ENCODE data around the gene DOK6. TPM values are rescaled to one million over a fixed set of nuclear protein-coding genes. Genes with fewer than 3 reads are reported as not detected.

Gene DOK6
- total and polyA plus RNA-seq, 8 donors = 0.15 to 1.3 (median 0.33) TPM

- H3K27ac ChIP-seq = no peak overlapping the region
- H3K36me3 ChIP-seq = no peaks in the 10 kb centered on the region
- intact Hi-C loops (cut with DNase I) = no loop called here
- H3K4me1 ChIP-seq = no peaks in the 10 kb centered on the region
- no peak for TF ChIP-seq CTCF (IDR thresholded peaks at IDR 0.05)
- WGBS, 2 donors = 63 to 80% methylated on average over 1 of the region's 1 CpG
- no peaks in the 10 kb centered on the region for H3K9me3 ChIP-seq
- no peak for ATAC-seq
- H3K27me3 ChIP-seq = peaks cover 0 to 6% (median 0%) of the 10 kb centered on the region in 4 donors
- DNase-seq = no peak
- no peak for FAIRE-seq
- H3K4me3 ChIP-seq = no peak overlapping the region
Measured at GRCh38 chr18:69408522-69408921, 7.8 kb downstream of the DOK6 start.

- Histone ChIP-seq H3K36me3 (no peaks in the 10 kb centered on the region), H3K27me3 (no peaks in the 10 kb centered on the region), H3K9me3 (no peaks in the 10 kb centered on the region), H3K27ac (no peak overlapping the region), H3K4me1 (no peaks in the 10 kb centered on the region), H3K4me3 (no peak overlapping the region)
- ATAC-seq (no peak), FAIRE-seq (no peak), DNase-seq (no peak)
- intact Hi-C loops (cut with DNase I) = no loop called here
- TF ChIP-seq CTCF (IDR thresholded peaks at IDR 0.05) = no peak
Measured at GRCh38 chr18:69411199-69411598, 10.5 kb downstream of the DOK6 start.

DNA sequence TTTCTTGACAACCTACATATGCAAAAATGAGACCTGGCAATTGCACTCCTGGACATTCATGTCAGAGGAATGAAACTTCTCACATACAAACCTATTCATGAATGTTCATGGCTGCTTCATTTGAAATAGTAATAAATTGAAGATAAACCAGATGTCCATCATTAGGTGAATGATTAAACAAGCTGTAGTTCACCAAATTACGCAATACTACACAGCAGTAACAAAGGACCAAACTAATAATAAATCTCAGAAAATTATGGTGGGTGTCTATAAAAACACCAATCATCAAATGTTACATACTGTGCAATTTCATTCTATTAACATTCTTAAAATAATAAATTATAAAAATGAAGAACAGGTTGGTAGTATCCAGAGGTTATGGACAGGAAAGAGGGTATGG lies 13.5 kb downstream of the DOK6 start:
- FAIRE-seq = no peak
- ATAC-seq = no peak
- no peak for DNase-seq
- intact Hi-C loops (cut with DNase I) = no loop called here
- 62% methylated on average over 1 of the region's 1 CpG for WGBS, 2 donors
- TF ChIP-seq CTCF (IDR thresholded peaks at IDR 0.05) = no peak
- no peaks in the 10 kb centered on the region for H3K4me1 ChIP-seq
- no peaks in the 10 kb centered on the region for H3K27me3 ChIP-seq
- no peak overlapping the region for H3K4me3 ChIP-seq
- H3K9me3 ChIP-seq = no peaks in the 10 kb centered on the region
- no peaks in the 10 kb centered on the region for H3K36me3 ChIP-seq
- H3K27ac ChIP-seq = no peak overlapping the region

- no peaks in the 10 kb centered on the region for H3K27me3 ChIP-seq
- no peak for TF ChIP-seq CTCF (IDR thresholded peaks at IDR 0.05)
- H3K9me3 ChIP-seq = no peaks in the 10 kb centered on the region
- H3K27ac ChIP-seq = no peak overlapping the region
- DNase-seq = no peak
- ATAC-seq = no peak
- intact Hi-C loops (cut with DNase I) = no loop called here
- no peak overlapping the region for H3K4me3 ChIP-seq
- H3K4me1 ChIP-seq = no peaks in the 10 kb centered on the region
- no peaks in the 10 kb centered on the region for H3K36me3 ChIP-seq
- FAIRE-seq = no peak
Measured at GRCh38 chr18:69432847-69433246, 32.2 kb downstream of the DOK6 start.

DNA sequence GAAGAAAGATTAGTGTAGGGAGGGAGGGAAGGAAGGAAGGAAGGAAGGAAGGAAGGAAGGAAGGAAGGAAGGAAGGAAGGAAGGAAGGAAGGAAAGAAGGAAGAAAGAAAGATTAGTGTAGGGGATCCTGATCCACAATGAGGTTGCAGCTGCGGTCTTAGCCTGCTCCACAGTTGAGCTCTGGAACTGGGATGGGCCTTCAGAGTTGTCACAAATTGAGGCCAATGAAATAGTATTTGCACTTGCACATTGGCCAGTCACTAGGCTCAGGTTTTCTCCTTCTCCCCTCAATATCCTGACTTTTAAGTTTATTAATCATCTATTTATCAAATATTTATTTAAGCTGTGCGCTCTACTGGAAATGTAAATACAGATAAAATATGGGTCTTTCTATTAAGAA lies 34.3 kb downstream of the DOK6 start:
- intact Hi-C loops (cut with DNase I) = no loop called here
- Histone ChIP-seq H3K4me1 (no peaks in the 10 kb centered on the region), H3K27me3 (no peaks in the 10 kb centered on the region), H3K4me3 (no peak overlapping the region), H3K9me3 (no peaks in the 10 kb centered on the region), H3K36me3 (no peaks in the 10 kb centered on the region), H3K27ac (no peak overlapping the region)
- no peak for FAIRE-seq
- 56 to 65% methylated on average over 2 of the region's 2 CpGs for WGBS, 2 donors
- DNase-seq = no peak
- no peak for TF ChIP-seq CTCF (IDR thresholded peaks at IDR 0.05)
- ATAC-seq = no peak
